Measurements from ENCODE around the gene PLEKHN1. TPM values are rescaled to one million over a fixed set of nuclear protein-coding genes. Genes with fewer than 3 reads are reported as not detected.

PLEKHN1 gene
- total RNA-seq, 1 donor from 2014 or later: 1.3 TPM

DNA sequence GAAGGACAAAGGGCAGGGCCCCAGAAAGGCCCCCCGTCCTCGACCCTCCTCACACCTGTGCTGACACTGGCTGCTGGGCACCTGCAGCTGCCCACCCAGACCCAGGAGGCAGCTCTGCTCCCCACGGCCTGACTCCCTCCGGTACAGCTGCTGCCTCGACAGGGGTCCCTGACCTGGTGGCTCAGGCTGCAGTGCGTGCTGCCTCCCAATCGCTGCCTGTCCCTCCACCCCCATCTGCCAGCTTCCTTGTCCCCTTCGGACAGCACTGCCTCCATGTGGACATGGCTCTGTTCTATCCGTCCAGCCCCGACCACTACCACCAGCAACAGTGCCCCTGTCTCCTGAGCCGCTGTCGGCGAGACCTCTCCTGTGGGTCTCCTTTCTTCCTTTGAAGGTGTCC is 11.4 kb upstream of the PLEKHN1 start:
- Mint-ChIP-seq H3K4me1 (peaks cover 22% of the 10 kb centered on the region), H3K27me3 (no peaks in the 10 kb centered on the region), H3K9me3 (no peaks in the 10 kb centered on the region), H3K27ac (no peak overlapping the region), H3K36me3 (ENCODE audit: low read depth) (peaks cover 79% of the 10 kb centered on the region), H3K4me3 (no peak overlapping the region)
- TF ChIP-seq, protein P1, sequence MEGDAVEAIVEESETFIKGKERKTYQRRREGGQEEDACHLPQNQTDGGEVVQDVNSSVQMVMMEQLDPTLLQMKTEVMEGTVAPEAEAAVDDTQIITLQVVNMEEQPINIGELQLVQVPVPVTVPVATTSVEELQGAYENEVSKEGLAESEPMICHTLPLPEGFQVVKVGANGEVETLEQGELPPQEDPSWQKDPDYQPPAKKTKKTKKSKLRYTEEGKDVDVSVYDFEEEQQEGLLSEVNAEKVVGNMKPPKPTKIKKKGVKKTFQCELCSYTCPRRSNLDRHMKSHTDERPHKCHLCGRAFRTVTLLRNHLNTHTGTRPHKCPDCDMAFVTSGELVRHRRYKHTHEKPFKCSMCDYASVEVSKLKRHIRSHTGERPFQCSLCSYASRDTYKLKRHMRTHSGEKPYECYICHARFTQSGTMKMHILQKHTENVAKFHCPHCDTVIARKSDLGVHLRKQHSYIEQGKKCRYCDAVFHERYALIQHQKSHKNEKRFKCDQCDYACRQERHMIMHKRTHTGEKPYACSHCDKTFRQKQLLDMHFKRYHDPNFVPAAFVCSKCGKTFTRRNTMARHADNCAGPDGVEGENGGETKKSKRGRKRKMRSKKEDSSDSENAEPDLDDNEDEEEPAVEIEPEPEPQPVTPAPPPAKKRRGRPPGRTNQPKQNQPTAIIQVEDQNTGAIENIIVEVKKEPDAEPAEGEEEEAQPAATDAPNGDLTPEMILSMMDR (IDR thresholded peaks at IDR 0.05): no peak
- POLR2A ChIA-PET: no interaction called here
- CTCF ChIA-PET: no interaction called here
- intact Hi-C loops (cut with micrococcal nuclease): no loop called here
- no peak for DNase-seq
- ATAC-seq (ENCODE audit: low read depth): no peak

DNA sequence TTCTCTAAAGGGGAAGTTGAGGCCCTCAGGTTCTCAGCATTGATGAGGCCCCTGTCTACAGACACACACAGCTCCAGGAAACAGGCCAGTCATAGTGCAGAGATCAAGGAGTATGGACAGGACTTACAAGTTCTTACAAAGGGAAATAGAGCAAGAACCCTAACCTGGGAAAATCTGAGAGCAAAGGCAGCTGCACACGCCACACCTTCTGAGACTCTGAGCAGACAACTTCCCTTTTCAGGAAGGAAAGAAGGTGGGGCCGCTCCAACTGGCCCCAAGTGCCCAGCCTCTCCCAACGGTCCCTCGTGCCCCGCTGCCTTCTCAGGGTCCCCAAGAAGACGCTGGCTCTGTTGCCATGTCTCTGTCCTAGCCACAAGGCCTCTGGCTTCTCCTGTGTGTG is 10.8 kb upstream of the PLEKHN1 start:
- ChIA-PET POLR2A (interaction anchor here (1.5 kb wide), 1 partner anchor 15 kb away, joined by 5 read pairs; no protein-coding TSS in a partner anchor), CTCF (no interaction called here)
- Mint-ChIP-seq H3K27me3 (no peaks in the 10 kb centered on the region), H3K4me3 (no peak overlapping the region), H3K9me3 (no peaks in the 10 kb centered on the region), H3K36me3 (ENCODE audit: low read depth) (peaks cover 73% of the 10 kb centered on the region), H3K27ac (no peak overlapping the region), H3K4me1 (peaks cover 24% of the 10 kb centered on the region)
- TF ChIP-seq, protein P1 (IDR thresholded peaks at IDR 0.05): no peak
- intact Hi-C loops (cut with micrococcal nuclease): no loop called here
- DNase-seq: no peak
- ATAC-seq (ENCODE audit: low read depth): no peak

DNA sequence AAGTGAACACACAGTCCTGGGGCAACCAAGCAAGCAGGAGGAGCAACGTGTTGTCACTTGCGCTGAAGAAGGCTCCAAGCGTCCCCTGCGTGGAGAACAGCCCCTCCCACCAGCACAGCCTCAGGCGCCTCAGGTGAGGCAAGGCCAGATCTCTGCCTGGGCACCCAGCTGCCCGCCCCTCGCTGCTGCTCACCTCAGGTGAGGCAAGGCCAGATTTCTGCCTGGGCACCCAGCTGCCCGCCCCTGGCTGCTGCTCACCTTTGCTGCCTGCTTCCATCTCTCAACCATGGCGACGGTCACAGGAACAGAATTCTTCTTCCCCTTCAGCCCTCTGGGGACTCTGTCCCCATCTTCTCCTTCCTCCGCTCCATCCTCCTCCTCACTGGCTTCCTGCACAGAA is 9.6 kb upstream of the PLEKHN1 start:
- Mint-ChIP-seq H3K27ac (no peak overlapping the region), H3K9me3 (no peaks in the 10 kb centered on the region), H3K27me3 (no peaks in the 10 kb centered on the region), H3K4me3 (no peak overlapping the region), H3K4me1 (peaks cover 26% of the 10 kb centered on the region), H3K36me3 (ENCODE audit: low read depth) (peaks cover 62% of the 10 kb centered on the region)
- intact Hi-C loops (cut with micrococcal nuclease): no loop called here
- TF ChIP-seq, protein P1 (IDR thresholded peaks at IDR 0.05): no peak
- DNase-seq (no peak), ATAC-seq (ENCODE audit: low read depth) (no peak)
- CTCF ChIA-PET: interaction anchor here (0.8 kb wide), 1 partner anchor 19 kb away, joined by 3 read pairs; no protein-coding TSS in a partner anchor
- POLR2A ChIA-PET: interaction anchor here (1.5 kb wide), 1 partner anchor 16 kb away, joined by 5 read pairs; no protein-coding TSS in a partner anchor

DNA sequence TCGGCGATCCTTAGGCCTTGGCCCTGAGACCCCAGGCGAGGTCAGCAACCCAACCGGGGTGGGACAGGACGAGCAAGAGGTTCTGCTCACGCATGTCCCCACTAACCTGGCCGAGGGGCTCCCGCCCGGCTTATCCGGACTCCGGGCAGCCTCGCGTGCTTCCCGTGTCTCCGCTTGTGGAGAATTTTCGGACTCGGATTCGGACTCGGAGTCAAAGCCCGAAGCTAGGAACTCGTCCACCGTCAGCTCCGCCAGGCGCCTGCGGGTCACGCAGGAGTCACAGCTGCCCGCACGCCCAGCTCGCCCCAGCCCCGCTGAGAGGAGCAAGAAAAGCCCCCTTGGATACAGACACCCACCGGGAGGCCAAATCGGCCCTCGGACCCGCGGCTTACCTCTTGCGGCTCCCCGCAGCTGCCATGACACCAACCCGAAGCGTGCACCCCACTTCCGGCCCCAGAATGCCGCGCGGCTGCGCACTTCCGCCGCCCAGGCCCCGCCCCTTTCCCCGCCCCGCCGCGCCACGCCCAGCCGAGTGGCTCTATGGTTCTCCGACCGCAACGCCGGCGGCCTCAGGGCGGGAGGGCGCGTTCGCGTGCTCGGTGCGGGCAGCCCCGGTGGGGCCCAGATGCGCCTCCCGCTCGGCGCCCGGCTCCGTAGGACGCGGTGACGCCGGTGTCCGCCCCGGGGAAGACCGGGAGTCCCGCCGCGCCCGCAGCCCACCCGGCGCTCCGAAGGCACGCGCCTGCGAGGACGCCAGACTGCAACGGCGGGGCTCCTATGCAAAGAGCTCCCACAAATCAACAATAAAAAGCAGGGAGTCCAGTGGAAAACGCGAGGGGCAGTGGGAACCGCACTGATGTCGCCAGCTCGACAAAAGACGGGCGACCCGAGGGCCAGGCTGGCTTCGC is 7.2 kb upstream of the PLEKHN1 start, which contains the start of gene NOC2L:
Gene NOC2L (minus strand): TSS at position 434 of the 908 bp plus-strand sequence. CDS start 16 bp downstream, at position 418.
- TF ChIP-seq, protein P1 (IDR thresholded peaks at IDR 0.05): no peak
- DNase-seq (peak; percentile 95), ATAC-seq (ENCODE audit: low read depth) (peak; percentile 90)
- ChIA-PET POLR2A (interaction anchor here (0.9 to 1.5 kb wide), 3 partner anchors 16 to 950 kb away, joined by 3 to 9 read pairs (median 6); no protein-coding TSS in a partner anchor), CTCF (interaction anchor here (1.0 kb wide), 1 partner anchor 18 kb away, joined by 3 read pairs; no protein-coding TSS in a partner anchor)
- Mint-ChIP-seq H3K36me3 (ENCODE audit: low read depth) (peaks cover 41% of the 10 kb centered on the region), H3K27me3 (no peaks in the 10 kb centered on the region), H3K9me3 (no peaks in the 10 kb centered on the region), H3K27ac (peak within 1 kb of the TSS; percentile 56), H3K4me1 (peaks cover 28% of the 10 kb centered on the region), H3K4me3 (peak within 1 kb of the TSS; percentile 89)
- intact Hi-C loops (cut with micrococcal nuclease): loop anchor here (1.0 kb wide), 4 partner anchors 8 to 416 kb away; partner anchors contain the start of genes AURKAIP1, C1orf159 and PUSL1
